Choroid plexus epithelial cell (primary cell): ENCODE measurements around the gene SRM.
"Not testable (repeated sequence)": the region's sequence is repeated elsewhere in the genome, so short reads cannot be mapped to it uniquely, and the experiment has no call there.

Experiments
- DNase-seq: peaks from one replicate; pipeline ENCODE4 v3.0.0-alpha.2; 2010; ENCODE audit warnings: low read depth
- H3K4me3 ChIP-seq: 2 replicates; pipeline ENCODE4 v1.5.1; 2011; ENCODE audit warnings: low read depth, mild to moderate bottlenecking, control low read depth, low read length, moderate library complexity
- TF ChIP-seq, protein P1 (sequence below): conservative IDR thresholded peaks from 2 replicates; pipeline ENCODE4 v1.5.1; 2011; ENCODE audit warnings: low read depth, mild to moderate bottlenecking, control low read depth, inconsistent platforms, low read length, moderate library complexity

The SRM gene

DNA sequence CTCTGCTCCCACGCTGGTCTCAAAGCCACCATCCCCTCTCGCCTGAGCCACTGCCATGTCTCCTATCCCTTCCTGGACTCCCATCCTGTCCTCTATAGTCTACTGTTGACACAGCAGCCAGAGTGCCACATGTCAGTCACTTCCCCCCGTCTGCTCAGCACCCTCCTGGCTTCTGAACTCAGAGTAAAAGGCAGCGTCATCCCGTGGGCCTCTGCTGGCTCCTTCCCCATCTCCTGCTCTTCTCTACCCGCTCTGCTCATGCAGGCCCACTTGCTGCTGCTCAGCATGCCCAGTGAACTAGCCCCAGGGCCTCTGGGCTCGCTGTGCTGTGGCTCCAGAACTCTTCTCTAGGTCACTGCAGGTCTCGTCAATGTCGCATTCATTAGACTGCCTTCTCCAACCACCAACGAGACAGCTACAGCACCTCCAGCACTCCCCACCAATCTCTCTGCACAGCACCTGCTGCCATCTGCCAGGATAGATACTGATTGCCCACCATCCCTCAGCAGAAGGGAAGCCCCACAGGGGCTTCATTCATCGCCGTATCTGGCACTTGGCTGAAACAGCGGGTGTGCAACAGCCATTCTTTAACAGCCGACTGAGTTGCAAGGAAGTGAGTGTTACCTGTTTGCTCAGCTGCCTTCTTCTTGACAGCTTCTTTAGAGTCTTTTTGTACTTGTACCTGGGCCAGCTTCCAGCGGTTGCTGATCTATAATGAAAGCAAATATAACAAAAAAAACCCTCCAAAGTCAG, 11.8 kb upstream of the SRM start:
- no peak for DNase-seq
- TF ChIP-seq, protein P1, sequence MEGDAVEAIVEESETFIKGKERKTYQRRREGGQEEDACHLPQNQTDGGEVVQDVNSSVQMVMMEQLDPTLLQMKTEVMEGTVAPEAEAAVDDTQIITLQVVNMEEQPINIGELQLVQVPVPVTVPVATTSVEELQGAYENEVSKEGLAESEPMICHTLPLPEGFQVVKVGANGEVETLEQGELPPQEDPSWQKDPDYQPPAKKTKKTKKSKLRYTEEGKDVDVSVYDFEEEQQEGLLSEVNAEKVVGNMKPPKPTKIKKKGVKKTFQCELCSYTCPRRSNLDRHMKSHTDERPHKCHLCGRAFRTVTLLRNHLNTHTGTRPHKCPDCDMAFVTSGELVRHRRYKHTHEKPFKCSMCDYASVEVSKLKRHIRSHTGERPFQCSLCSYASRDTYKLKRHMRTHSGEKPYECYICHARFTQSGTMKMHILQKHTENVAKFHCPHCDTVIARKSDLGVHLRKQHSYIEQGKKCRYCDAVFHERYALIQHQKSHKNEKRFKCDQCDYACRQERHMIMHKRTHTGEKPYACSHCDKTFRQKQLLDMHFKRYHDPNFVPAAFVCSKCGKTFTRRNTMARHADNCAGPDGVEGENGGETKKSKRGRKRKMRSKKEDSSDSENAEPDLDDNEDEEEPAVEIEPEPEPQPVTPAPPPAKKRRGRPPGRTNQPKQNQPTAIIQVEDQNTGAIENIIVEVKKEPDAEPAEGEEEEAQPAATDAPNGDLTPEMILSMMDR = no peak
- H3K4me3 ChIP-seq = no peak overlapping the region

DNA sequence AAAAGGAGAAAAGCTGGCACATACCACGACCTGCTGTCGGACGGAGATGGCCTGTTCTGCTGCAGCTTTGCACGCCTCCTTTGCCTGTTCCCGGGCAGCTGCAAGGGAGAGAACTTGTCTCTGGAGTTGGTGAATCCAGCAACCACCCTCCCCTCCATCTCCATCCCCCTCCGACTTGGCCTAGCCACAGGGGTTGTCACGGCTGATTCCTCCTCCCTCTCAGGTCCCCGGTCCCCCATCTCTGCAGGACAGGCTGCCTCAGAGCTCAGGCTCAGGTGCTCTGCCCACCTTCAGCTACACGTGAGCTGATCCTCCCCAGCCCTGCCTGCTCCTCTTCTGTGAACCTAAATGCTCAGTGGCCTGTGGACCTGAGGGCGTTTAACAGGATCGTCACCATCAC, 11.1 kb upstream of the SRM start:
- DNase-seq = no peak
- no peak overlapping the region for H3K4me3 ChIP-seq
- TF ChIP-seq, protein P1 = no peak

DNA sequence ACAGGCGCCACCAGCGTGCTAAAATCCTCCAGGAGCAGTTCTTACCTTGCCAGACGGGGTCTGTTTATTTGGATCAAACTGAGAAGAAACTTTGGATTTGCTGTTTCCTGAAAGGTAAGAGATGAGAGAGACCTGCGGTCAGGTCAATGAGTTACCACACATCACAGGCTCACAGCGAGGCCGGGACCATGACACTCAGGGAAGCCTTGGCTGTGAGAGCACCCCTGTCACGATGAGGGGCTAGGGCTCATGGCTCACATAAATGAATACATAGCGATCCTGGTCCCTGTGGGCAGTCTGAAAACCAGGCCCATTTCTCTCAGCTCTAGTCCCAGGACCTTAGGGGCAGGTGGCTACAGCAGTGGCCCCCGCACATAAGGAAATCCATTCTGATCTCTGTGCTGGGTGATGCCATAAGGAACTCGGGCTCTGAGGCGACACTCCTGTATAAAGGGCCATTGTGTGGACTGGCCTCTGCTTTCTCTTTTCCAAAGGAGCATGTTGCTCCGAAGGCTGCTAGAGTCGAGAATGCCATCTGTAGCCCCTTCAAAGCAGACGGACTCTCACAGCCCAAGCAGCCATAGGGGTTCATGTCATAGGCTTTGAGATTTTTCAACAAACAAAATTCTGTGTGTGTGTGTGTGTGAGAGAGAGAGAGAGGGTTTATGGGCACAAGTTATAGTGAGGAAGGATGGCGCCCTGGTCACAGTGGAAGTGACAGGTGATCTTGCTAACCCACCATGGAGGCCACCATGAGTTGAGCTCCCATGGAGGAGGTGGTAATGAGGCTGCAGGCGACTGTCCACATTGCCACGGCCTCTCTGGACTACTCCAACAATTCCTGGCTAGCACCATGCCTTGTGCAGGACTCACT, 9.0 kb upstream of the SRM start:
- no peak for DNase-seq
- TF ChIP-seq, protein P1 = no peak
- no peak overlapping the region for H3K4me3 ChIP-seq

DNA sequence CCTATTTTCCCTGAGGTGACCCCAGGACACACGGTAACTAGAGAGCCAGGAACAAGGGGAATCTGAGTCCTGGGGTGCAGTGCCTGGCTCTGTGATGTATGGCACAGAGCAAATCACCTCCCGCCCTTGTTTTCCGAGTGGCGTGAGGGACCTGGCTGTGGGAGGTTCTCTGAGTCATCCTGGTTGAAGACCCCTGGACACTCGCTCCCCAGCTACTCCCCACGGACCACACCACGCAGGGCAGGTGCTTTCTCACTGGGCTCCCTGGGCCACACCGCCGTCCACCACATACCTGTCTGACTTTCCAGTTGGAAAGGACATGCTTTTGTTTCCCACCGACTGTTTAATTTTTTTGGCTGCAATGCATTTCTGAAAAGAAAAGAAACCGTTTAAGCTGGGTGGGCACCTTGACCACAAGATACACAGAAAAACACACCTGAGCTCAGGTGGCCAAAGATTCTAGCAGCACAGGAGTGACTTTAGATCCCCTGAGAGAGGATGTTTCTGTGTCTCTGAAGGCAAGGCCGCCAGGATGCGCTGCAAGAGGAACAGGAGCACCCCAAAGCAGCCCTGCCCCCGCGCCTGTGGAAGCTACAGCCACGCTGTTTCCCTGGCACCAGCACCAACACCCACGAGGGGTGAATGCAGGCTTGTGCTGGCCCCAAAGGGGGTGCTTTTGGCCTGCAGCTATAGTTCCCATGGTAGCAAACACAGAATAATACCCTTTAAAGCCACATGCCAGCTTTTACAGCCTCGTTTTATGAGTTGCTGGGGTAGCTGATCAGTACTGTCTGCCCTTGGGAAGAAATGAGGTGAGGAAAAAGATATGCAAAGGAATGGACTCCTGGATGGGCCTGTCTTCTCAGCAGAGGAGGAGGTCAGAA, 8.1 kb upstream of the SRM start:
- DNase-seq = no peak
- H3K4me3 ChIP-seq = no peak overlapping the region
- TF ChIP-seq, protein P1 = no peak

DNA sequence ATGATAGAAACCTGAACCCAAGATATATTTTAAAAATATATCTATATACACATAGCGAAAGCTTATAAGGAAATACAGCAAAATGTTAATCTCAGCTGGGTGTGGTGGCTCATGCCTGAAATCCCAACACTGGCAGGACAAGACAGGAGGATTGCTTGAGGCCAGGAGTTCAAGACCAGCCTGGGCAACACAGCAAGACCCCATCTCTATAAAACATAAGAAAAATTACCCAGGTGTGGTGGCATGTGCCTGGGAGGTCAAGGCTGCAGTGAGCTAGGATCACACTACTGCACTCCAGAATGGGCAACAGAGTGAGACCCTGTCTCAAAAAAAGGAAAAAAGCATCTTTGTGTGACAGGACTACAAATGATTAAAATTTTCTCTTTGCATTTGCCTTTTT, 6.0 kb upstream of the SRM start:
- no peak overlapping the region for H3K4me3 ChIP-seq
- no peak for DNase-seq
- TF ChIP-seq, protein P1 = no peak

DNA sequence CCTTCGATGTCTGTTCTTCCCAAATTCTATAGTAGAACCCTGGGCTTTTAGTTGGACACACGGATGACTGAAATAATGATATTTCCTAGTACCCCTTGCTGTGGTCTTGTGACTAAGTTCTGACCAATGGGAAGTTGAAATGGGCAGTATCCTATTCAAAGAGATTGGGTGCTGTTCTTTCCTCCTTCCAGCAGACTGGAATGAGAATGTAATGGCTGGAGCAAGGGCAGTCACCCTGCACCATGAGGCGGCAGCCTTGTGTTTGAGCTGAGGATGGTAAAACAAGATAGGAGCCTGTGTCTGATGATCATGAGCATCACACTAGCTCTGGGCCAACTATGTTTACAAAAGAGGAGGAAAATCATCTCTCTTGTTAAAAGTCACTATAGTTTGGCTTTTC, 5.1 kb upstream of the SRM start:
- H3K4me3 ChIP-seq = no peak overlapping the region
- TF ChIP-seq, protein P1 = no peak
- DNase-seq = no peak

DNA sequence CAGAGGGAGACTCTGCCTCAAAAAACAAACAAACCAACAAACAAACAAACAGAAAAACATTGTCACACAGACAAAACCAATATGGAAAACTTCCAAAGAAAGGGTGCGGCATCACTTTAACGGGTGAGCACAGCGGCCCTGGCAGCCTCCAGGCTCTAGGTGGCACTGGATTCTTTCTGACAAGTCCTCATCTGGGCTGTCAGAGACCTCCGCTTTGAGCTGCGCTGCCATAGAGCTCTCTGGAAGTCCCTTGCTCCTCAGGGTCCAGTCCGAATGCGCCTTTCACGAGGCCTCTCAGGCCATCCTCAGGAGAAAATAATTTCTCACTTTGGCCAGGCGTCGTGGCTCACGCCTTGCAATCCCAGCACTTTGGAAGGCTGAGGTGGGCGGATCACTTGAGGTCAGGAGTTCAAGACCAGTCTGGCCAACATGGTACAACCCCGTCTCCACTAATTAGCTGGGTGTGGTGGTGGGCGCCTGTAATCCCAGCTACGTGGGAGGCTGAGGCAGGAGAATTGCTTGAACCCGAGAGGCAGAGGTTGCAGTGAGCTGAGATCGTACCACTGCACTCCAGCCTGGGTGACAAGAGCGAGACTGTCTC, 4.2 kb upstream of the SRM start:
- not testable (repeated sequence) for H3K4me3 ChIP-seq, DNase-seq
